ENCODE data around the gene SLX1A. TPM values are rescaled to one million over a fixed set of nuclear protein-coding genes. Genes with fewer than 3 reads are reported as not detected.

SLX1A gene
- total RNA-seq, 1 experiment from 2014 or later = 53.2 TPM

DNA sequence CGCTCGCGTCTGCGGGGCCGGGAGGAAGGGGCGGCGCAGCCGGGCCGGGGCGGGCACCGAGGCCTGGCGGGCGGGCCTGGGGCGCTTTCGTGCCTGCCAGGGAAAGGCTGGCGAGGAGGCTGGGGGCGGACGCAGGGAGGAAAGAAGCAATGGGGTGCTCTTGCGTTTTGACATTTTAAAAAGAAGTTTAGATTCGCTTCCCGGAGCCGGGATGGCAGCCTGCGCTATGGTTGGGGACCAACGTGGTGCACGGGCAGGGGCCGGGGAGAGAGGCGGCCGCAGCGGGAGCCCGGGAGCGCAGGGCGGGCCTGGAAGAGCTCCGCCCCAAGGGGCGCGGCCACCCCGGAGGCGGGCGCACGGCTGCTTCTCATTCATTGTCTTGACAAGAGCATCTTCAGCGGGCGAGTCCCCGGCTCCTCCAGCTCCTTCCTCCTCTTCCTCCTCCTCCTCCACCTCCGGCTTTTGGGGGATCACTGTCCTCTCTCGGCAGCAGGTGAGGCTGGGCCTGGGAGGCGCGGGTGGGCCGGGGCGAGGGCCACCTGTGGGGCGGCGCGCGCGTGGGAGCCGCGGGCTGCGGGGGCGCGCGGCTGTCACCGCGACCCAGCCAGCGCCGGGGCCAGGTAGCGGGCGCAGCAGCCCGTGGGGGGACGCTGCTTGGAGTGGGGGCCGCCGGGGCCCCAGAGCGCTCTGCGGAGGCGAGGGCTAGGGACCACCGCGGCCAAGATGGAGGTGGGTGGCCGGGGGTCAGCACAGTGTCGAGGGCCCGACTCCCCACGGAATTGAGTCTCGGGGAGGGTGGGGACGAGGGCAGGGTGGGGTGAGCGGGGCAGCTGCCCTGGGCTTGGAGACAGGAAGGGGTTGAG lies 10.2 kb upstream of the SLX1A start, which contains the start of gene CORO1A:
Gene CORO1A, plus strand, starts transcription at position 370 of the 863 bp plus-strand sequence. CDS start 1,608 bp downstream, outside the sequence.
- H3K36me3 Mint-ChIP-seq = no peaks in the 10 kb centered on the region
- ChIA-PET CTCF (interaction anchor here (0.6 to 1.6 kb wide), 10 partner anchors 40 to 1162 kb away, joined by 3 to 18 read pairs (median 4); partner anchors contain the start of genes DCTPP1, GDPD3 and TBX6), POLR2A (no interaction called here)
- DNase-seq (ENCODE audit: low spot score) (peak; percentile 86), ATAC-seq (peak; percentile 78)
- peak within 1 kb of the TSS; percentile 74 for H3K4me3 Mint-ChIP-seq
- no peak for TF ChIP-seq ZNF396 (CRISPR knock-in tag; IDR thresholded peaks at IDR 0.05; ENCODE audit: borderline replicate concordance)
- no peak for TF ChIP-seq MYBL2 (CRISPR knock-in tag; IDR thresholded peaks at IDR 0.05)
- no peak for TF ChIP-seq ZNF423 (CRISPR knock-in tag; IDR thresholded peaks at IDR 0.05)
- no peak for TF ChIP-seq MXD4 (CRISPR knock-in tag; IDR thresholded peaks at IDR 0.05; ENCODE audit: borderline replicate concordance)
- TF ChIP-seq SP1 (CRISPR knock-in tag; conservative IDR thresholded peaks at IDR 0.05) = peak; percentile 72
- no peak for TF ChIP-seq ZNF121 (CRISPR knock-in tag; IDR thresholded peaks at IDR 0.05)
- no peak for TF ChIP-seq TEAD4 (CRISPR knock-in tag; IDR thresholded peaks at IDR 0.05)
- TF ChIP-seq GABPB1 (CRISPR knock-in tag; IDR thresholded peaks at IDR 0.05) = 0 out of 2 replicates have a peak, but pooled peaks have one; percentile 22
- peak; percentile 84 for TF ChIP-seq ZNF263 (CRISPR knock-in tag; IDR thresholded peaks at IDR 0.05; ENCODE audit: low read depth)
- TF ChIP-seq, protein P1, sequence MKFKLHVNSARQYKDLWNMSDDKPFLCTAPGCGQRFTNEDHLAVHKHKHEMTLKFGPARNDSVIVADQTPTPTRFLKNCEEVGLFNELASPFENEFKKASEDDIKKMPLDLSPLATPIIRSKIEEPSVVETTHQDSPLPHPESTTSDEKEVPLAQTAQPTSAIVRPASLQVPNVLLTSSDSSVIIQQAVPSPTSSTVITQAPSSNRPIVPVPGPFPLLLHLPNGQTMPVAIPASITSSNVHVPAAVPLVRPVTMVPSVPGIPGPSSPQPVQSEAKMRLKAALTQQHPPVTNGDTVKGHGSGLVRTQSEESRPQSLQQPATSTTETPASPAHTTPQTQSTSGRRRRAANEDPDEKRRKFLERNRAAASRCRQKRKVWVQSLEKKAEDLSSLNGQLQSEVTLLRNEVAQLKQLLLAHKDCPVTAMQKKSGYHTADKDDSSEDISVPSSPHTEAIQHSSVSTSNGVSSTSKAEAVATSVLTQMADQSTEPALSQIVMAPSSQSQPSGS (CRISPR knock-in tag; IDR thresholded peaks at IDR 0.05; ENCODE audit: borderline replicate concordance, low read depth) = no peak
- 0 out of 2 replicates have a peak, but pooled peaks have one; percentile 20 for TF ChIP-seq FOXP1 (CRISPR knock-in tag; IDR thresholded peaks at IDR 0.05; ENCODE audit: borderline replicate concordance)
- TF ChIP-seq NFE2L1 (CRISPR knock-in tag; IDR thresholded peaks at IDR 0.05) = no peak
- no peak within 1 kb of the TSS for H3K27ac Mint-ChIP-seq
- H3K4me1 Mint-ChIP-seq = peaks cover 7% of the 10 kb centered on the region
- peaks cover 51% of the 10 kb centered on the region for H3K27me3 Mint-ChIP-seq (ENCODE audit: low read depth)
- H3K9me3 Mint-ChIP-seq = no peaks in the 10 kb centered on the region

DNA sequence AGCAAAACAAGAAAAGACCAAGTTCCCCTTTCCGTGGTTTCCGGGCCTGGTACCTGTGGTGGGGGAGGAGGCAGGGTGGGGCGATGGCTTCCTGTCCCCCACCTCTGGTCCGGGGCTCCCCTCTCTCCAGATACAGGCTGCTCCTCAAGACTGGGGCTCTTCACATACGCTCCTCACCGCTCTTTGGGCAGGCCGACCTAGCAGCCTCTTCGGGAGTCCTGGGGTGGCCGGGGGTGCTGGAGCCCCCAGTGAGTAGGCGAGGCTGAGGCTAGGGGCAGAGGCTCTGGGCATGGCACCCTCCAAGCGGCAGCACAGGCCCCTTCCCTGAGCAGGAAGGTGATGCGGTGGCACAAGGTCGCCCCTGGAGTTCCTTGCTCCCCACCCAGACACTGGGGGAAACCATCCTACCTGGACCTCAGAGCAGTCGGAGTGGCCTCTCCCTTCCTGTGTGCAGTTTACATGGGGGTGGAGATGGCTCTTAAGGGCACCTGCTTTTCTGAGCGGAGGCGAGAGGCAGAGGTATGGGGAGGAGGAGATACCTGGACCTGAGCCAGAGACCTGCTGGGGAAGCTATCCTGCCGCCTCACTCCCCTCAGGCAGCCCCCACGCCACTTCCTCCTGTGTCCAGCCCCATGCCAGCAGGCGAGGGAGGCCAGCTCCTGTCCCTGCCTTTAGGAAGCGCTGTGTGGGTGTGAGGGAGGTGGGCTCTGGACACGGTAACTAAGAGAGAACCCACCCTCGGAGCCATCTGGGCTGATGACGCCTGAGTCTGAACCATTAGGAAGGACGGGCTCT lies 9.4 kb upstream of the SLX1A start:
- Mint-ChIP-seq H3K27ac (no peak overlapping the region), H3K9me3 (no peaks in the 10 kb centered on the region), H3K4me1 (peaks cover 7% of the 10 kb centered on the region), H3K4me3 (peak overlapping the region; percentile 52), H3K27me3 (ENCODE audit: low read depth) (peaks cover 49% of the 10 kb centered on the region), H3K36me3 (no peaks in the 10 kb centered on the region)
- TF ChIP-seq, protein P2, sequence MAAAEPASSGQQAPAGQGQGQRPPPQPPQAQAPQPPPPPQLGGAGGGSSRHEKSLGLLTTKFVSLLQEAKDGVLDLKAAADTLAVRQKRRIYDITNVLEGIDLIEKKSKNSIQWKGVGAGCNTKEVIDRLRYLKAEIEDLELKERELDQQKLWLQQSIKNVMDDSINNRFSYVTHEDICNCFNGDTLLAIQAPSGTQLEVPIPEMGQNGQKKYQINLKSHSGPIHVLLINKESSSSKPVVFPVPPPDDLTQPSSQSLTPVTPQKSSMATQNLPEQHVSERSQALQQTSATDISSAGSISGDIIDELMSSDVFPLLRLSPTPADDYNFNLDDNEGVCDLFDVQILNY (CRISPR knock-in tag; IDR thresholded peaks at IDR 0.05) = no peak
- TF ChIP-seq, protein P3, sequence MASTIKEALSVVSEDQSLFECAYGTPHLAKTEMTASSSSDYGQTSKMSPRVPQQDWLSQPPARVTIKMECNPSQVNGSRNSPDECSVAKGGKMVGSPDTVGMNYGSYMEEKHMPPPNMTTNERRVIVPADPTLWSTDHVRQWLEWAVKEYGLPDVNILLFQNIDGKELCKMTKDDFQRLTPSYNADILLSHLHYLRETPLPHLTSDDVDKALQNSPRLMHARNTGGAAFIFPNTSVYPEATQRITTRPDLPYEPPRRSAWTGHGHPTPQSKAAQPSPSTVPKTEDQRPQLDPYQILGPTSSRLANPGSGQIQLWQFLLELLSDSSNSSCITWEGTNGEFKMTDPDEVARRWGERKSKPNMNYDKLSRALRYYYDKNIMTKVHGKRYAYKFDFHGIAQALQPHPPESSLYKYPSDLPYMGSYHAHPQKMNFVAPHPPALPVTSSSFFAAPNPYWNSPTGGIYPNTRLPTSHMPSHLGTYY (CRISPR knock-in tag; IDR thresholded peaks at IDR 0.05) = no peak
- TF ChIP-seq, protein P1 (CRISPR knock-in tag; IDR thresholded peaks at IDR 0.05; ENCODE audit: borderline replicate concordance, low read depth) = no peak
- TF ChIP-seq, protein P4, sequence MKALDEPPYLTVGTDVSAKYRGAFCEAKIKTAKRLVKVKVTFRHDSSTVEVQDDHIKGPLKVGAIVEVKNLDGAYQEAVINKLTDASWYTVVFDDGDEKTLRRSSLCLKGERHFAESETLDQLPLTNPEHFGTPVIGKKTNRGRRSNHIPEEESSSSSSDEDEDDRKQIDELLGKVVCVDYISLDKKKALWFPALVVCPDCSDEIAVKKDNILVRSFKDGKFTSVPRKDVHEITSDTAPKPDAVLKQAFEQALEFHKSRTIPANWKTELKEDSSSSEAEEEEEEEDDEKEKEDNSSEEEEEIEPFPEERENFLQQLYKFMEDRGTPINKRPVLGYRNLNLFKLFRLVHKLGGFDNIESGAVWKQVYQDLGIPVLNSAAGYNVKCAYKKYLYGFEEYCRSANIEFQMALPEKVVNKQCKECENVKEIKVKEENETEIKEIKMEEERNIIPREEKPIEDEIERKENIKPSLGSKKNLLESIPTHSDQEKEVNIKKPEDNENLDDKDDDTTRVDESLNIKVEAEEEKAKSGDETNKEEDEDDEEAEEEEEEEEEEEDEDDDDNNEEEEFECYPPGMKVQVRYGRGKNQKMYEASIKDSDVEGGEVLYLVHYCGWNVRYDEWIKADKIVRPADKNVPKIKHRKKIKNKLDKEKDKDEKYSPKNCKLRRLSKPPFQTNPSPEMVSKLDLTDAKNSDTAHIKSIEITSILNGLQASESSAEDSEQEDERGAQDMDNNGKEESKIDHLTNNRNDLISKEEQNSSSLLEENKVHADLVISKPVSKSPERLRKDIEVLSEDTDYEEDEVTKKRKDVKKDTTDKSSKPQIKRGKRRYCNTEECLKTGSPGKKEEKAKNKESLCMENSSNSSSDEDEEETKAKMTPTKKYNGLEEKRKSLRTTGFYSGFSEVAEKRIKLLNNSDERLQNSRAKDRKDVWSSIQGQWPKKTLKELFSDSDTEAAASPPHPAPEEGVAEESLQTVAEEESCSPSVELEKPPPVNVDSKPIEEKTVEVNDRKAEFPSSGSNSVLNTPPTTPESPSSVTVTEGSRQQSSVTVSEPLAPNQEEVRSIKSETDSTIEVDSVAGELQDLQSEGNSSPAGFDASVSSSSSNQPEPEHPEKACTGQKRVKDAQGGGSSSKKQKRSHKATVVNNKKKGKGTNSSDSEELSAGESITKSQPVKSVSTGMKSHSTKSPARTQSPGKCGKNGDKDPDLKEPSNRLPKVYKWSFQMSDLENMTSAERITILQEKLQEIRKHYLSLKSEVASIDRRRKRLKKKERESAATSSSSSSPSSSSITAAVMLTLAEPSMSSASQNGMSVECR (CRISPR knock-in tag; IDR thresholded peaks at IDR 0.05; ENCODE audit: borderline replicate concordance) = no peak
- no peak for TF ChIP-seq ZNF219 (CRISPR knock-in tag; IDR thresholded peaks at IDR 0.05; ENCODE audit: borderline replicate concordance)
- TF ChIP-seq, protein P5, sequence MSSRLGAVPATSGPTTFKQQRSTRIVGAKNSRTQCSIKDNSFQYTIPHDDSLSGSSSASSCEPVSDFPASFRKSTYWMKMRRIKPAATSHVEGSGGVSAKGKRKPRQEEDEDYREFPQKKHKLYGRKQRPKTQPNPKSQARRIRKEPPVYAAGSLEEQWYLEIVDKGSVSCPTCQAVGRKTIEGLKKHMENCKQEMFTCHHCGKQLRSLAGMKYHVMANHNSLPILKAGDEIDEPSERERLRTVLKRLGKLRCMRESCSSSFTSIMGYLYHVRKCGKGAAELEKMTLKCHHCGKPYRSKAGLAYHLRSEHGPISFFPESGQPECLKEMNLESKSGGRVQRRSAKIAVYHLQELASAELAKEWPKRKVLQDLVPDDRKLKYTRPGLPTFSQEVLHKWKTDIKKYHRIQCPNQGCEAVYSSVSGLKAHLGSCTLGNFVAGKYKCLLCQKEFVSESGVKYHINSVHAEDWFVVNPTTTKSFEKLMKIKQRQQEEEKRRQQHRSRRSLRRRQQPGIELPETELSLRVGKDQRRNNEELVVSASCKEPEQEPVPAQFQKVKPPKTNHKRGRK (CRISPR knock-in tag; IDR thresholded peaks at IDR 0.05; ENCODE audit: borderline replicate concordance) = no peak
- CTCF ChIA-PET = interaction anchor here (0.7 to 4.8 kb wide), 4 partner anchors 41 to 93 kb away, joined by 4 to 21 read pairs (median 18); partner anchors contain the start of genes GDPD3 and TBX6
- ATAC-seq (no peak), DNase-seq (ENCODE audit: low spot score) (no peak)
- POLR2A ChIA-PET = no interaction called here
